K562 (cell line): ENCODE measurements around the gene HLF. TPM values are rescaled to one million over a fixed set of nuclear protein-coding genes. Genes with fewer than 3 reads are reported as not detected.

Source experiments
- HDAC3 ChIP-seq: fragments of 450-650 bp; IDR thresholded peaks from 2 replicates; pipeline ENCODE4 v1.6.1; 2018; ENCODE audit warnings: borderline replicate concordance, mild to moderate bottlenecking, moderate library complexity; ENCODE audit not compliant: partially characterized antibody
- NFE2L1 ChIP-seq: fragments of 450-650 bp; IDR thresholded peaks from 2 replicates; pipeline ENCODE4 v1.6.1; 2016; ENCODE audit warnings: missing genetic modification characterization, low read depth, mild to moderate bottlenecking, missing compliant biosample characterization, moderate library complexity, borderline replicate concordance
- TBP ChIP-seq: optimal IDR thresholded peaks from 2 replicates; pipeline ENCODE3; 2011; ENCODE audit warnings: low read depth, low read length, improper control_type of control experiment
- ZNF780A ChIP-seq: fragments of 250-450 bp; sonication (Bioruptor Pico); IDR thresholded peaks from 2 replicates; pipeline ENCODE4 v1.5.0; 2021; ENCODE audit warnings: mild to moderate bottlenecking
- polyA plus RNA-seq, 8 experiments: library from polyadenylated mRNA; depleted of rRNA in 4 of 8; stranded (reverse) in 5 of 8; unstranded in 3 of 8; fragments of >200 nt; fragmentation: Nextera tagmentation in 2 of 8; fragmentation: Illumina TruSeq in 1 of 8; extraction: Ambion mirVana in 2 of 8; extraction: Trizol in 1 of 8; gene quantifications; 2 replicates each; pipeline versions ENCODE4 v1.2.1 to v1.2.3, GENCODE V29; 2011 to 2014; ENCODE audit warnings: inconsistent platforms in 1 of 8, missing spikeins in 1 of 8
- total RNA-seq, 7 experiments: library from RNA; depleted of rRNA in 6 of 7; stranded (reverse); fragments of >200 nt in 6 of 7; fragmentation: Illumina TruSeq in 2 of 7; extraction: Trizol in 2 of 7; gene quantifications; 2 replicates each; pipeline versions ENCODE4 v1.2.1 to v1.2.3, GENCODE V29; 2011 to 2021; ENCODE audit warnings: low replicate concordance in 1 of 7
- TF ChIP-seq, protein P1 (sequence below): fragments of 450-650 bp; formaldehyde crosslinking; conservative IDR thresholded peaks from 2 replicates; pipeline ENCODE4 v1.4.0; 2022; ENCODE audit warnings: mild to moderate bottlenecking, missing genetic modification characterization
- TF ChIP-seq, protein P2 (sequence below): sonication (generic); formaldehyde crosslinking; IDR thresholded peaks from 2 replicates; pipeline ENCODE4 v1.9.0; 2022; ENCODE audit warnings: mild to moderate bottlenecking, missing genetic modification reagents

The HLF gene
- total and polyA plus RNA-seq, 9 of the 15 experiments (the other 6 are each of a cell fraction or from before 2014, with no cell fraction given), result 0.03 to 0.24 (median 0.09) TPM

DNA sequence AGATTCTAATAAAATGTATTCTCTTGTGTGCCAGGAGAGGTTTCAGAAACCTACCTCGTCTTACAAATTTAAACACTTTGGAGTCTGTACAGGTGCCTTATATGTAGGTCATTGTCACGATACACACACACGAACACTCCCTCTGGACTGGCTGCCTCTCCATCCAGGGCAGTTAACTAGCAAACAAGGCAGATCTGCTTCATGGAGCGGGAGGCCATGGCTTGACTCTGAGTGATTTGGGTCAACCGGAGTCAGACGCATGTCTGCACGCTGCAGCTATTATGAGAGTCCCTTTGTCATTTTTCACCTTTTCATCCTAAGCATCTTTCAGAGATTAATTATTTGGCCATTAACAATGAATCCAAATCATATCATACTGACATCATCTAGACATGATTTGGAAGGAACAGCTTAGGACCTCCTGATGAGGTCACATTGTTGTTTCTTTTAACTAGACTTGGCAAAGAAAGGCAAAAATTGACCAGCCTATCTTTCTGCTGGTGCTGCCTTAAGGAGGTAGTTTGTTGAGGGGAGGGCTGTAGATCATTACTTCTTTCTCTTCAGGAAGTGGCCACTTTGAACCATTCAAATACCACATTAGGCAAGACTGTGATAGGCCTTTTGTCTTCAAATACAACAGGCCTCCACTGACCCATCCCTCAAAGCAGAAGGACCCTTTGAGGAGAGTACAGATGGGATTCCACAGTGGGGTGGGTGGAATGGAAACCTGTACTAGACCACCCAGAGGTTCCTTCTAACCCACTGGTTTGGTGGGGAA is 58.9 kb downstream of the HLF start (continued):
- TF ChIP-seq, protein P1, sequence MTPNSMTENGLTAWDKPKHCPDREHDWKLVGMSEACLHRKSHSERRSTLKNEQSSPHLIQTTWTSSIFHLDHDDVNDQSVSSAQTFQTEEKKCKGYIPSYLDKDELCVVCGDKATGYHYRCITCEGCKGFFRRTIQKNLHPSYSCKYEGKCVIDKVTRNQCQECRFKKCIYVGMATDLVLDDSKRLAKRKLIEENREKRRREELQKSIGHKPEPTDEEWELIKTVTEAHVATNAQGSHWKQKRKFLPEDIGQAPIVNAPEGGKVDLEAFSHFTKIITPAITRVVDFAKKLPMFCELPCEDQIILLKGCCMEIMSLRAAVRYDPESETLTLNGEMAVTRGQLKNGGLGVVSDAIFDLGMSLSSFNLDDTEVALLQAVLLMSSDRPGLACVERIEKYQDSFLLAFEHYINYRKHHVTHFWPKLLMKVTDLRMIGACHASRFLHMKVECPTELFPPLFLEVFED (CRISPR knock-in tag), result no peak
- TF ChIP-seq HDAC3 (no peak), ZNF780A (CRISPR knock-in tag) (no peak), TBP (no peak), NFE2L1 (tag) (no peak)
- TF ChIP-seq, protein P2, sequence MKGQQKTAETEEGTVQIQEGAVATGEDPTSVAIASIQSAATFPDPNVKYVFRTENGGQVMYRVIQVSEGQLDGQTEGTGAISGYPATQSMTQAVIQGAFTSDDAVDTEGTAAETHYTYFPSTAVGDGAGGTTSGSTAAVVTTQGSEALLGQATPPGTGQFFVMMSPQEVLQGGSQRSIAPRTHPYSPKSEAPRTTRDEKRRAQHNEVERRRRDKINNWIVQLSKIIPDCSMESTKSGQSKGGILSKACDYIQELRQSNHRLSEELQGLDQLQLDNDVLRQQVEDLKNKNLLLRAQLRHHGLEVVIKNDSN (CRISPR knock-in tag), result no peak
